ENCODE measurements around the gene CREM.
"Not testable (repeated sequence)": the region's sequence is repeated elsewhere in the genome, so short reads cannot be mapped to it uniquely, and the experiment has no call there.

Gene CREM

GRCh38 chr10:35126530-35127288, at the start of gene CREM:
TSS of gene CREM (plus strand) at chr10:35126846. CDS start at chr10:35137836, 10,990 bp downstream.
- DNase-seq, result peak; percentile 95 to 96

GRCh38 chr10:35079265-35079664, 47.4 kb upstream of the CREM start:
- no peak for DNase-seq

- DNase-seq, result no peak
Measured at GRCh38 chr10:35079763-35080162, 46.9 kb upstream of the CREM start.

GRCh38 chr10:35080261-35080660, 46.4 kb upstream of the CREM start:
- DNase-seq, result not testable (repeated sequence)

GRCh38 chr10:35083242-35083641, 43.4 kb upstream of the CREM start:
- DNase-seq, result no peak

GRCh38 chr10:35089611-35090161, 37.0 kb upstream of the CREM start:
- DNase-seq, result no peak

GRCh38 chr10:35090162-35090954, 36.3 kb upstream of the CREM start, which contains the start of gene CUL2:
TSS of gene CUL2 (minus strand) at chr10:35090341. CDS start at chr10:35071317, 19,024 bp downstream.
- peak; percentile 80 to 86 for DNase-seq

GRCh38 chr10:35091994-35092790, 34.5 kb upstream of the CREM start:
- DNase-seq, result no peak

- no peak for DNase-seq
Measured at GRCh38 chr10:35092851-35093250, 33.8 kb upstream of the CREM start.

GRCh38 chr10:35096312-35096711, 30.3 kb upstream of the CREM start:
- DNase-seq, result no peak

- no peak for DNase-seq
Measured at GRCh38 chr10:35097510-35097909, 29.1 kb upstream of the CREM start.

- no peak for DNase-seq
Measured at GRCh38 chr10:35103882-35104281, 22.8 kb upstream of the CREM start.

- DNase-seq, result no peak
Measured at GRCh38 chr10:35112571-35112970, 14.1 kb upstream of the CREM start.

GRCh38 chr10:35119378-35119777, 7.3 kb upstream of the CREM start:
- DNase-seq, result no peak

- DNase-seq, result no peak
Measured at GRCh38 chr10:35124540-35124939, 2.1 kb upstream of the CREM start.

GRCh38 chr10:35126062-35126529, 550 bp upstream of the CREM start:
- no peak for DNase-seq

- no peak for DNase-seq
Measured at GRCh38 chr10:35127289-35127891, 744 bp downstream of the CREM start.

- no peak for DNase-seq
Measured at GRCh38 chr10:35129185-35129674, 2.6 kb downstream of the CREM start.

GRCh38 chr10:35130663-35131062, 4.0 kb downstream of the CREM start:
- DNase-seq, result no peak

GRCh38 chr10:35132727-35133126, 6.1 kb downstream of the CREM start:
- no peak for DNase-seq

- no peak for DNase-seq
Measured at GRCh38 chr10:35133586-35133985, 6.9 kb downstream of the CREM start.

GRCh38 chr10:35135861-35136260, 9.2 kb downstream of the CREM start:
- DNase-seq, result no peak
